Transverse colon (tissue), 4 donors: ENCODE measurements around the gene STK40.

Source experiments
- EP300 ChIP-seq: sonication (generic); formaldehyde crosslinking; IDR thresholded peaks from one replicate; pipeline ENCODE4 v1.6.1; 2017; ENCODE audit warnings: antibody characterized with exemption, low read depth
- POLR2A ChIP-seq: fragments of 450-650 bp; IDR thresholded peaks from one replicate; pipeline ENCODE4 v1.6.1; 2016; ENCODE audit warnings: antibody characterized with exemption, mild to moderate bottlenecking, moderate library complexity
- POLR2AphosphoS5 ChIP-seq, 3 donors: sonication (generic); formaldehyde crosslinking; IDR thresholded peaks; one replicate each; pipeline ENCODE4 v1.6.1; 2016; ENCODE audit warnings: antibody characterized with exemption in 3 of 3
- TF ChIP-seq, protein P1 (sequence below), 5 experiments: fragments of 200-600 bp in 3 of 5; fragments of 450-650 bp in 2 of 5; sonication (generic) in 3 of 5; IDR thresholded peaks; 1 replicate in 2 of 5; 2 replicates in 3 of 5; pipeline ENCODE4 v1.5.1; 2016 to 2017; ENCODE audit warnings: antibody characterized with exemption in 5 of 5, inconsistent platforms in 3 of 5, mild to moderate bottlenecking in 2 of 5, moderate library complexity in 1 of 5

GRCh38 chr1:36359911-36360550 is 25.7 kb downstream of the STK40 start:
- no peak for TF ChIP-seq POLR2AphosphoS5 (IDR thresholded peaks at IDR 0.05)
- TF ChIP-seq, protein P1, sequence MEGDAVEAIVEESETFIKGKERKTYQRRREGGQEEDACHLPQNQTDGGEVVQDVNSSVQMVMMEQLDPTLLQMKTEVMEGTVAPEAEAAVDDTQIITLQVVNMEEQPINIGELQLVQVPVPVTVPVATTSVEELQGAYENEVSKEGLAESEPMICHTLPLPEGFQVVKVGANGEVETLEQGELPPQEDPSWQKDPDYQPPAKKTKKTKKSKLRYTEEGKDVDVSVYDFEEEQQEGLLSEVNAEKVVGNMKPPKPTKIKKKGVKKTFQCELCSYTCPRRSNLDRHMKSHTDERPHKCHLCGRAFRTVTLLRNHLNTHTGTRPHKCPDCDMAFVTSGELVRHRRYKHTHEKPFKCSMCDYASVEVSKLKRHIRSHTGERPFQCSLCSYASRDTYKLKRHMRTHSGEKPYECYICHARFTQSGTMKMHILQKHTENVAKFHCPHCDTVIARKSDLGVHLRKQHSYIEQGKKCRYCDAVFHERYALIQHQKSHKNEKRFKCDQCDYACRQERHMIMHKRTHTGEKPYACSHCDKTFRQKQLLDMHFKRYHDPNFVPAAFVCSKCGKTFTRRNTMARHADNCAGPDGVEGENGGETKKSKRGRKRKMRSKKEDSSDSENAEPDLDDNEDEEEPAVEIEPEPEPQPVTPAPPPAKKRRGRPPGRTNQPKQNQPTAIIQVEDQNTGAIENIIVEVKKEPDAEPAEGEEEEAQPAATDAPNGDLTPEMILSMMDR (IDR thresholded peaks at IDR 0.05): no peak
- TF ChIP-seq EP300: no peak
- TF ChIP-seq POLR2A: no peak
